NCI-H187 (cell line): ENCODE results near the gene VPS52.
"Not testable (repeated sequence)": the region's sequence is repeated elsewhere in the genome, so short reads cannot be mapped to it uniquely, and the experiment has no call there.

Experiments used
- DNase-seq, 2 experiments: peaks; one replicate each; lab custom pipeline; 2025; lab: John Stamatoyannopoulos, UW

Gene VPS52

GRCh38 chr6:33305052-33305451 is 33.4 kb upstream of the VPS52 start:
- DNase-seq: no peak

- no peak for DNase-seq
These were observed 32.5 kb upstream of the VPS52 start for GRCh38 chr6:33304216-33304615.

- no peak for DNase-seq
These were observed 30.2 kb upstream of the VPS52 start for GRCh38 chr6:33301877-33302276.

- peak; percentile 81 to 86 for DNase-seq
These were observed 27.7 kb upstream of the VPS52 start for GRCh38 chr6:33299237-33299944.

- DNase-seq: no peak
These were observed 27.1 kb upstream of the VPS52 start, which contains the start of gene RGL2 for GRCh38 chr6:33298773-33299236. RGL2 (minus strand) TSS chr6:33298942; CDS start chr6:33298610, 332 bp downstream.

- no peak for DNase-seq
These were observed 26.5 kb upstream of the VPS52 start for GRCh38 chr6:33297956-33298772.

- no peak for DNase-seq
These were observed 25.8 kb upstream of the VPS52 start for GRCh38 chr6:33297406-33297955.

- DNase-seq: no peak
These were observed 25.2 kb upstream of the VPS52 start for GRCh38 chr6:33296797-33297405.

- no peak for DNase-seq
These were observed 24.1 kb upstream of the VPS52 start for GRCh38 chr6:33295621-33296369.

GRCh38 chr6:33294086-33294823 is 22.6 kb upstream of the VPS52 start:
- DNase-seq: no peak

- DNase-seq: no peak
These were observed 21.5 kb upstream of the VPS52 start for GRCh38 chr6:33292996-33293682.

- DNase-seq: no peak
These were observed 18.8 kb upstream of the VPS52 start for GRCh38 chr6:33290459-33290858.

- no peak for DNase-seq
These were observed 18.2 kb upstream of the VPS52 start for GRCh38 chr6:33289784-33290315.

- peak; percentile 62 to 92 for DNase-seq
These were observed 17.5 kb upstream of the VPS52 start, which contains the start of the genes PFDN6 and WDR46 for GRCh38 chr6:33288921-33289783. PFDN6 (plus strand) TSS chr6:33289601; CDS start chr6:33289857, 256 bp downstream. WDR46 (minus strand) TSS chr6:33289239; CDS start chr6:33289170, 69 bp downstream.

GRCh38 chr6:33288141-33288920 is 16.7 kb upstream of the VPS52 start:
- DNase-seq: no peak

GRCh38 chr6:33286946-33287914 is 15.6 kb upstream of the VPS52 start:
- no peak for DNase-seq

GRCh38 chr6:33285214-33285613 is 13.5 kb upstream of the VPS52 start:
- DNase-seq: not testable (repeated sequence)
